Hepatocyte (in vitro differentiated cells): ENCODE measurements around the gene MPZL1. TPM values are rescaled to one million over a fixed set of nuclear protein-coding genes. Genes with fewer than 3 reads are reported as not detected.

Experiments used
- DNase-seq: peaks from one replicate; pipeline ENCODE4 v3.0.0-alpha.2; 2016; ENCODE audit warnings: low spot score
- H2AFZ ChIP-seq: fragments of 200-600 bp; sonication (generic); 2 replicates; pipeline ENCODE4 v1.6.0; 2016; ENCODE audit warnings: antibody characterized with exemption, mild to moderate bottlenecking
- H3K27ac ChIP-seq: fragments of 200-600 bp; sonication (generic); 2 replicates; pipeline ENCODE4 v1.5.1; 2016; ENCODE audit warnings: mild to moderate bottlenecking
- H3K27me3 ChIP-seq: fragments of 200-600 bp; sonication (generic); 2 replicates; pipeline ENCODE4 v1.6.1; 2016
- H3K36me3 ChIP-seq: fragments of 200-600 bp; sonication (generic); replicated peaks from 2 replicates; pipeline ENCODE4 v1.5.1; 2016; ENCODE audit warnings: low read depth; ENCODE audit not compliant: insufficient read depth
- H3K4me1 ChIP-seq: fragments of 200-600 bp; sonication (generic); 2 replicates; pipeline ENCODE4 v1.5.1; 2016; ENCODE audit warnings: mild to moderate bottlenecking, moderate library complexity; ENCODE audit not compliant: insufficient read depth
- H3K4me2 ChIP-seq: fragments of 200-600 bp; sonication (generic); 2 replicates; pipeline ENCODE4 v1.6.0; 2016
- H3K4me3 ChIP-seq: fragments of 200-600 bp; sonication (generic); 2 replicates; pipeline ENCODE4 v1.5.1; 2016; ENCODE audit warnings: mild to moderate bottlenecking
- H3K79me2 ChIP-seq: fragments of 200-600 bp; sonication (generic); 2 replicates; pipeline ENCODE4 v1.6.0; 2017; ENCODE audit warnings: mild to moderate bottlenecking
- H3K9me2 ChIP-seq: fragments of 200-600 bp; sonication (generic); replicated peaks from 2 replicates; pipeline ENCODE4 v1.6.0; 2017; ENCODE audit warnings: mild to moderate bottlenecking; ENCODE audit not compliant: insufficient read depth
- H3K9me3 ChIP-seq: fragments of 200-600 bp; sonication (generic); 2 replicates; pipeline ENCODE4 v1.5.1; 2016; ENCODE audit warnings: low read depth, mild to moderate bottlenecking
- H4K20me1 ChIP-seq: fragments of 200-600 bp; sonication (generic); 2 replicates; pipeline ENCODE4 v1.6.0; 2016; ENCODE audit warnings: mild to moderate bottlenecking; ENCODE audit not compliant: insufficient read depth, poor library complexity, severe bottlenecking
- EZH2 ChIP-seq: fragments of 200-600 bp; sonication (generic); IDR thresholded peaks from 2 replicates; pipeline ENCODE4 v1.6.1; 2016; ENCODE audit warnings: antibody characterized with exemption, mild to moderate bottlenecking, borderline replicate concordance
- EZH2phosphoT487 ChIP-seq: fragments of 200-600 bp; sonication (generic); IDR thresholded peaks from one replicate; pipeline ENCODE4 v1.6.1; 2018; ENCODE audit warnings: antibody characterized with exemption, mild to moderate bottlenecking, low read depth, moderate library complexity; ENCODE audit not compliant: unreplicated experiment, severe bottlenecking
- WGBS: methylation state at CpG from one replicate; pipeline ENCODE4 v1.1.6; 2016; ENCODE audit warnings: low lambda C conversion rate; ENCODE audit errors: missing lambda C conversion rate; 5-methylcytosine and 5-hydroxymethylcytosine counted together
- polyA plus RNA-seq: library from polyadenylated mRNA; unstranded; fragments of >200 nt; fragmentation: Nextera tagmentation; extraction: Ambion mirVana; gene quantifications from 2 replicates; pipeline ENCODE4 v1.2.1, GENCODE V29; 2016
- total RNA-seq: library from RNA; depleted of rRNA; stranded (reverse); fragments of >200 nt; gene quantifications from 2 replicates; pipeline ENCODE4 v1.2.3, GENCODE V29; 2014
- TF ChIP-seq, protein P1 (sequence below): fragments of 200-600 bp; sonication (generic); IDR thresholded peaks from 2 replicates; pipeline ENCODE4 v1.5.1; 2016; ENCODE audit warnings: antibody characterized with exemption, mild to moderate bottlenecking; ENCODE audit not compliant: poor library complexity

The MPZL1 gene
- total and polyA plus RNA-seq, 2 experiments from 2014 or later = 176 to 245 TPM

DNA sequence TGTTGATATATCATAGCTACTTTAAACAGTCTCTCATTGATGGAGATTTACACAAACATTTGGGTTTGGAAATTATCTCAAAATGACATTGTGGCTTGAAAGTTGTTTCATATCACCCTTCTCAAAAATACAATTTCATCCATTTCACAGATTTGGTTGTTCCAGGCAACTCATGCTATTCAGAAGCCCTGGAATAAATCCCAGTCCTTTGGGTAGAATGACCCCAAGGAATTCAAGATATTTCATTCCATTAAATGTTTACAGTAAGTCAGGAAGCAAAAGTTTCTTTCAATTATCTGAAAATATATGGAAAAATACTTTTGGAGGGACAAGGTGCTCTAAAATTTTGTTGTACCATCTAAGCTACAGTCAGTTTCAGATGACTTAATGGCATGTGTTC is 27.1 kb downstream of the MPZL1 start:
- Histone ChIP-seq H3K9me3 (no peaks in the 10 kb centered on the region), H3K79me2 (peaks cover 100% of the 10 kb centered on the region), H3K4me1 (peaks cover 4% of the 10 kb centered on the region), H4K20me1 (peaks cover 43% of the 10 kb centered on the region), H3K9me2 (no peaks in the 10 kb centered on the region), H2AFZ (no peak overlapping the region), H3K4me3 (no peak overlapping the region), H3K4me2 (no peak overlapping the region), H3K27ac (no peak overlapping the region), H3K27me3 (no peaks in the 10 kb centered on the region), H3K36me3 (no peaks in the 10 kb centered on the region)
- DNase-seq = no peak
- TF ChIP-seq EZH2 = no peak
- no peak for TF ChIP-seq EZH2phosphoT487

DNA sequence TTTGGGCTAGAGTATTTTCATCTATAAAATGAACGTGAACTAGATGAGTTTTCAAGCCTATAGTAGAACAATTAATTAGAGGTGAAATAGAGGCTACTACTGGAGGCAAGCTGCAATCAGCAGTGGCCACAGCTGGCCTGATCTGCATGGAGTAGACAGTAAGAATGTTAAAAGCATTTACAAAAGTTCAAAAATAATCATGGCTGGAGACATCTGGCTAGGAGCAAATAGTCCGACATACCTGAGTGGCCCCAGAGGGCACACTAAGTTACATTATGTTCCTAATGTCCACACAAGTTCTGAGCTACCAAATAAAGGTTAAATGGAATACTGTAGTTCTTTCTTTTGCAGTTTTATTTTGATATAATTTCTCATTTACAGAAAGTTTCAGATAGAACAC is 28.0 kb downstream of the MPZL1 start:
- no peaks in the 10 kb centered on the region for H3K4me1 ChIP-seq

DNA sequence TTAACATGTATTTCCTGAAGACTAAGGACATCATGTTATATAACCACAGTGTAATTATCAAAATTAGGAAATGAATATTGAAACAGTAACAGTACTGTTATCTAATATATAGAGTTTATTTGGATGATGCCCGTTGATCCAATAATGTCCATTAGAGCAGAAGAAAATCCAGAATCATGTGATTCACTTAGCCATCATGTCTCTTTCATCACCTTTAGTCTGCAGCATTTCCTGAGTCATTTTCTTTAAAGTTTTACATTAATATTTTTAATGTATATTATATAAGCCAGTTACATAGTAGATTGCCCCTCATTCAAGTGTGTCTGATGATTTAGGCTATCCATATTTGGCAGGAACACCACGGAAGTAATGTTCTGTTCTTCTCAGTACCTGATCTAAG is 28.9 kb downstream of the MPZL1 start:
- Histone ChIP-seq H3K27me3 (no peaks in the 10 kb centered on the region), H3K4me1 (peaks cover 6% of the 10 kb centered on the region), H3K79me2 (peaks cover 100% of the 10 kb centered on the region)

More for the DNA sequence above, 28.0 kb downstream of the MPZL1 start:
- DNase-seq = no peak
- Histone ChIP-seq H3K27me3 (no peaks in the 10 kb centered on the region), H3K36me3 (no peaks in the 10 kb centered on the region), H2AFZ (no peak overlapping the region), H3K9me2 (no peaks in the 10 kb centered on the region), H3K79me2 (peaks cover 100% of the 10 kb centered on the region), H3K4me2 (no peak overlapping the region), H4K20me1 (peaks cover 50% of the 10 kb centered on the region), H3K4me3 (no peak overlapping the region), H3K9me3 (no peaks in the 10 kb centered on the region), H3K27ac (no peak overlapping the region)
- TF ChIP-seq EZH2 (no peak), EZH2phosphoT487 (no peak)
- TF ChIP-seq, protein P1, sequence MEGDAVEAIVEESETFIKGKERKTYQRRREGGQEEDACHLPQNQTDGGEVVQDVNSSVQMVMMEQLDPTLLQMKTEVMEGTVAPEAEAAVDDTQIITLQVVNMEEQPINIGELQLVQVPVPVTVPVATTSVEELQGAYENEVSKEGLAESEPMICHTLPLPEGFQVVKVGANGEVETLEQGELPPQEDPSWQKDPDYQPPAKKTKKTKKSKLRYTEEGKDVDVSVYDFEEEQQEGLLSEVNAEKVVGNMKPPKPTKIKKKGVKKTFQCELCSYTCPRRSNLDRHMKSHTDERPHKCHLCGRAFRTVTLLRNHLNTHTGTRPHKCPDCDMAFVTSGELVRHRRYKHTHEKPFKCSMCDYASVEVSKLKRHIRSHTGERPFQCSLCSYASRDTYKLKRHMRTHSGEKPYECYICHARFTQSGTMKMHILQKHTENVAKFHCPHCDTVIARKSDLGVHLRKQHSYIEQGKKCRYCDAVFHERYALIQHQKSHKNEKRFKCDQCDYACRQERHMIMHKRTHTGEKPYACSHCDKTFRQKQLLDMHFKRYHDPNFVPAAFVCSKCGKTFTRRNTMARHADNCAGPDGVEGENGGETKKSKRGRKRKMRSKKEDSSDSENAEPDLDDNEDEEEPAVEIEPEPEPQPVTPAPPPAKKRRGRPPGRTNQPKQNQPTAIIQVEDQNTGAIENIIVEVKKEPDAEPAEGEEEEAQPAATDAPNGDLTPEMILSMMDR = no peak
- WGBS = 67% methylated on average over 2 of the region's 2 CpGs

DNA sequence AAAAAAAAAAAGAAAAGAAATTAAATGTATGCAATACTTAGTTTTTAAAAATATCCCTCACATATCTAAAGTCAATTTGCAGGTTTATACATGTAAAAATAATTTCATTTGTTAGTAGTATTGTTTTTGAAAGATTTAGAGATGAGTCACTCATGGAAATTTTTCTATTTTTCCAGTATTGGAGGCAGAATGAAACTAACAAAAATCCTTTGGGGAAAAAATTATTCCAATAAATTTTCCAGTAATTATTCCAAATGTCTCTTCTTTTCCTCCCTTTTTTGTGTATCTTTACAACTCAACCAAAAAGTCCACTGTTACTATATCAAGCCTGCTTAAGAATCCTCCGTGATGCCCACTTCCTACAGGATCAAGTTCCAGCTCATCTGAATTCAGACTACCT is 29.9 kb downstream of the MPZL1 start:
- H2AFZ ChIP-seq = no peak overlapping the region
- H3K4me1 ChIP-seq = peaks cover 14% of the 10 kb centered on the region
- no peaks in the 10 kb centered on the region for H3K36me3 ChIP-seq
- no peak overlapping the region for H3K4me3 ChIP-seq
- H3K9me3 ChIP-seq = no peaks in the 10 kb centered on the region
- H4K20me1 ChIP-seq = peaks cover 53% of the 10 kb centered on the region
- WGBS = 84% methylated on average over 1 of the region's 1 CpG
- no peak overlapping the region for H3K27ac ChIP-seq
- H3K9me2 ChIP-seq = no peaks in the 10 kb centered on the region
- no peak for DNase-seq
- H3K27me3 ChIP-seq = no peaks in the 10 kb centered on the region
- H3K79me2 ChIP-seq = peaks cover 100% of the 10 kb centered on the region
- H3K4me2 ChIP-seq = no peak overlapping the region
- TF ChIP-seq EZH2phosphoT487 (no peak), EZH2 (no peak)
- TF ChIP-seq, protein P1 = no peak

More for the DNA sequence above, 28.9 kb downstream of the MPZL1 start:
- Histone ChIP-seq H3K4me2 (no peak overlapping the region), H2AFZ (no peak overlapping the region), H3K9me2 (no peaks in the 10 kb centered on the region), H3K4me3 (no peak overlapping the region), H4K20me1 (peaks cover 52% of the 10 kb centered on the region), H3K9me3 (no peaks in the 10 kb centered on the region), H3K27ac (no peak overlapping the region), H3K36me3 (no peaks in the 10 kb centered on the region)
- TF ChIP-seq EZH2phosphoT487 (no peak), EZH2 (no peak)
- TF ChIP-seq, protein P1 = no peak
- no peak for DNase-seq
- WGBS = 93% methylated on average over 2 of the region's 2 CpGs
